ENCODE measurements around the gene SNX18. TPM values are rescaled to one million over a fixed set of nuclear protein-coding genes. Genes with fewer than 3 reads are reported as not detected.
A peak's percentile ranks its signal among the peaks of the same experiment; 100 is the strongest.

SNX18 gene
- polyA plus RNA-seq, 1 of the 3 experiments (the other 2 are of a cell fraction): 4.6 TPM

- Histone ChIP-seq H3K36me3 (replicated peaks in 1 of 2; ENCODE audit: control insufficient read depth in 1 of 2, insufficient read depth in 2 of 2, low read length in 1 of 2) (no peaks in the 10 kb centered on the region), H2AFZ (ENCODE audit: low read depth) (no peak overlapping the region), H3F3A (replicated peaks; ENCODE audit: insufficient read depth) (peaks cover 8% of the 10 kb centered on the region), H3K4me1 (ENCODE audit: control insufficient read depth in 1 of 2, insufficient read depth in 2 of 2, low read depth in 1 of 2, low read length in 1 of 2) (no peaks in the 10 kb centered on the region), H3K4me3 (ENCODE audit: low read depth in 2 of 2, low read length in 1 of 2) (no peak overlapping the region; a peak in 1 of 4 replicates), H3K9me2 (no peaks in the 10 kb centered on the region), H3K27me3 (ENCODE audit: insufficient read depth) (no peaks in the 10 kb centered on the region), H3K9ac (no peak overlapping the region), H4K20me1 (ENCODE audit: insufficient read depth) (no peaks in the 10 kb centered on the region), H3K27ac (ENCODE audit: low read depth in 2 of 2, low read length in 1 of 2) (peak overlapping the region; percentile 70 to 71; a peak in 3 of 4 replicates), H3K4me2 (peak overlapping the region; percentile 83), H3K9me3 (no peaks in the 10 kb centered on the region), H3K79me2 (ENCODE audit: insufficient read depth) (no peaks in the 10 kb centered on the region)
- 23% methylated on average over 1 of the region's 1 CpG for WGBS (ENCODE audit: low lambda C conversion rate)
- TF ChIP-seq MXI1 (IDR thresholded peaks at IDR 0.05; ENCODE audit: low read depth, low read length) (no peak), USF1 (IDR thresholded peaks at IDR 0.05; ENCODE audit: borderline replicate concordance, low read depth) (no peak), EP300 (IDR thresholded peaks at IDR 0.05; ENCODE audit: borderline replicate concordance in 1 of 2, low read depth in 1 of 2, low read length in 1 of 2) (0 out of 4 replicates have a peak, but pooled peaks of 1 of the 2 experiments have one; percentile 8), CHD2 (IDR thresholded peaks at IDR 0.05; ENCODE audit: low read length, partially characterized antibody) (no peak), PBX3 (IDR thresholded peaks at IDR 0.05) (peak; percentile 53), NRF1 (IDR thresholded peaks at IDR 0.05; ENCODE audit: low read depth, low read length) (no peak), TCF12 (IDR thresholded peaks at IDR 0.05) (peak; percentile 53), TEAD4 (IDR thresholded peaks at IDR 0.05; ENCODE audit: borderline replicate concordance, insufficient read depth) (no peak), TAF1 (IDR thresholded peaks at IDR 0.05; ENCODE audit: borderline replicate concordance, low read depth, low read length) (no peak), YY1 (IDR thresholded peaks at IDR 0.05; ENCODE audit: low read depth) (no peak), RFX5 (IDR thresholded peaks at IDR 0.05; ENCODE audit: low read length) (no peak), NFIC (IDR thresholded peaks at IDR 0.05; ENCODE audit: borderline replicate concordance) (no peak)
- POLR2A ChIA-PET: no interaction called here
- no peak for DNase-seq
- CTCF ChIA-PET: interaction anchor here (3.8 kb wide), 1 partner anchor 19 kb away, joined by 17 read pairs; no protein-coding TSS in a partner anchor
Observed at GRCh38 chr5:54470677-54471076, 46.9 kb upstream of the SNX18 start.

- no peak overlapping the region for H3K4me2 ChIP-seq
- TF ChIP-seq EZH2phosphoT487 (IDR thresholded peaks at IDR 0.05; ENCODE audit: borderline replicate concordance, low read depth): no peak
- TF ChIP-seq GATA2 (CRISPR knock-in tag; IDR thresholded peaks at IDR 0.05): no peak
- no peak for TF ChIP-seq REST (IDR thresholded peaks at IDR 0.05; ENCODE audit: low read depth, low read length)
- TF ChIP-seq JUND (IDR thresholded peaks at IDR 0.05): no peak
- TF ChIP-seq CHD2 (IDR thresholded peaks at IDR 0.05; ENCODE audit: low read length, partially characterized antibody): no peak
- TF ChIP-seq NFIC (IDR thresholded peaks at IDR 0.05; ENCODE audit: borderline replicate concordance): no peak
- TF ChIP-seq CTCF (IDR thresholded peaks at IDR 0.05): no peak
- TF ChIP-seq IRF3 (IDR thresholded peaks at IDR 0.05; ENCODE audit: low read depth, low read length): no peak
- TF ChIP-seq GABPA (IDR thresholded peaks at IDR 0.05; ENCODE audit: low read depth): no peak
- no peak for TF ChIP-seq TAF1 (IDR thresholded peaks at IDR 0.05; ENCODE audit: borderline replicate concordance, low read depth, low read length)
- TF ChIP-seq FOSL2 (IDR thresholded peaks at IDR 0.05; ENCODE audit: borderline replicate concordance, low read depth): no peak
Observed at GRCh38 chr5:54471398-54471797, 46.2 kb upstream of the SNX18 start.

More at GRCh38 chr5:54471398-54471797, 46.2 kb upstream of the SNX18 start:
- Histone ChIP-seq H3K27me3 (ENCODE audit: insufficient read depth) (no peaks in the 10 kb centered on the region), H3K36me3 (replicated peaks in 1 of 2; ENCODE audit: control insufficient read depth in 1 of 2, insufficient read depth in 2 of 2, low read length in 1 of 2) (no peaks in the 10 kb centered on the region), H3K27ac (ENCODE audit: low read depth in 2 of 2, low read length in 1 of 2) (no peak overlapping the region), H3K4me1 (ENCODE audit: control insufficient read depth in 1 of 2, insufficient read depth in 2 of 2, low read depth in 1 of 2, low read length in 1 of 2) (no peaks in the 10 kb centered on the region), H3K9ac (no peak overlapping the region), H4K20me1 (ENCODE audit: insufficient read depth) (no peaks in the 10 kb centered on the region), H2AFZ (ENCODE audit: low read depth) (no peak overlapping the region), H3F3A (replicated peaks; ENCODE audit: insufficient read depth) (peaks cover 8% of the 10 kb centered on the region), H3K79me2 (ENCODE audit: insufficient read depth) (no peaks in the 10 kb centered on the region), H3K9me3 (no peaks in the 10 kb centered on the region), H3K9me2 (no peaks in the 10 kb centered on the region), H3K4me3 (ENCODE audit: low read depth in 2 of 2, low read length in 1 of 2) (no peak overlapping the region)
- WGBS (ENCODE audit: low lambda C conversion rate): 49% methylated on average over 3 of the region's 3 CpGs
- no peak for DNase-seq
- ChIA-PET CTCF (interaction anchor here (0.8 to 3.8 kb wide), 2 partner anchors 18 to 52 kb away, joined by 3 to 17 read pairs; no protein-coding TSS in a partner anchor), POLR2A (no interaction called here)
